H1 (cell line): ENCODE measurements around the gene TMEM151B. TPM values are rescaled to one million over a fixed set of nuclear protein-coding genes. Genes with fewer than 3 reads are reported as not detected.
"Not testable (repeated sequence)": the region's sequence is repeated elsewhere in the genome, so short reads cannot be mapped to it uniquely, and the experiment has no call there.

Experiments used
- CTCF ChIA-PET: fragments of 300-600 bp; sonication (Branson Sonifier 250); formaldehyde crosslinking; loops from one replicate; lab custom pipeline; 2021; ENCODE audit not compliant: partially characterized antibody; lab: Charles Lee
- POLR2A ChIA-PET: fragments of 300-600 bp; sonication (Branson Sonifier 250); formaldehyde crosslinking; loops from one replicate; lab custom pipeline; 2021; ENCODE audit warnings: inconsistent platforms; ENCODE audit not compliant: partially characterized antibody; lab: Charles Lee
- DNase-seq, 2 experiments: peaks; one replicate each; pipeline versions ENCODE4 v3.0.0 to v3.0.0-alpha.2; 2010 to 2022; ENCODE audit warnings: low spot score in 2 of 2, low read depth in 1 of 2, mixed read lengths in 1 of 2
- FAIRE-seq: peaks from 2 replicates; lab custom pipeline; 2011; peaks lifted over from hg19 to GRCh38; lab: Jason Lieb, UNC
- H2AFZ ChIP-seq: 2 replicates; pipeline ENCODE4 v1.8.1; 2012; ENCODE audit warnings: low read length, inconsistent platforms
- H2AK5ac ChIP-seq: 2 replicates; pipeline ENCODE4 v1.6.1; 2013; ENCODE audit warnings: low read depth, low read length
- H2BK120ac ChIP-seq: replicated peaks from 2 replicates; pipeline ENCODE3; 2013; ENCODE audit warnings: low read depth, low read length, inconsistent platforms
- H2BK12ac ChIP-seq: 2 replicates; pipeline ENCODE4 v1.6.1; 2013; ENCODE audit warnings: low read depth, low read length
- H2BK15ac ChIP-seq: 2 replicates; pipeline ENCODE4 v1.6.1; 2013; ENCODE audit warnings: low read length
- H2BK20ac ChIP-seq: 2 replicates; pipeline ENCODE4 v1.6.1; 2013; ENCODE audit warnings: low read length
- H2BK5ac ChIP-seq: 2 replicates; pipeline ENCODE4 v1.6.1; 2013; ENCODE audit warnings: low read depth, low read length
- H3K14ac ChIP-seq: 2 replicates; pipeline ENCODE4 v1.6.1; 2013; ENCODE audit warnings: inconsistent platforms; ENCODE audit not compliant: insufficient read length
- H3K18ac ChIP-seq: 2 replicates; pipeline ENCODE4 v1.6.1; 2013; ENCODE audit warnings: low read length; ENCODE audit errors: extremely low read depth
- H3K23ac ChIP-seq: 2 replicates; pipeline ENCODE4 v1.6.1; 2013; ENCODE audit warnings: inconsistent platforms; ENCODE audit not compliant: insufficient read length
- H3K23me2 ChIP-seq: 2 replicates; pipeline ENCODE4 v1.6.1; 2013; ENCODE audit warnings: low read depth, low read length
- H3K27ac ChIP-seq: 2 replicates; pipeline ENCODE4 v1.6.1; 2011; ENCODE audit warnings: low read depth, low read length, inconsistent platforms
- H3K27me3 ChIP-seq, 4 experiments: replicated peaks in 1 of 4; 1 replicate in 1 of 4; 2 replicates in 3 of 4; pipeline versions ENCODE4 v1.6.1 to v1.8.1; 2011 to 2013; ENCODE audit warnings: low read length in 3 of 4, mild to moderate bottlenecking in 3 of 4, inconsistent platforms in 2 of 4, mixed read lengths in 2 of 4, moderate library complexity in 1 of 4; ENCODE audit not compliant: control insufficient read depth in 3 of 4, insufficient read depth in 3 of 4; ENCODE audit errors: extremely low read depth in 1 of 4
- H3K36me3 ChIP-seq, 4 experiments: 2 replicates each; pipeline versions ENCODE4 v1.6.1 to v1.8.1; 2011 to 2013; ENCODE audit warnings: mild to moderate bottlenecking in 4 of 4, low read length in 3 of 4, moderate library complexity in 2 of 4, control low read depth in 1 of 4, inconsistent platforms in 1 of 4; ENCODE audit not compliant: insufficient read depth in 4 of 4, control insufficient read depth in 2 of 4
- H3K4ac ChIP-seq: replicated peaks from 2 replicates; pipeline ENCODE3; 2013; ENCODE audit warnings: low read length, low read depth, mixed read lengths, inconsistent platforms; ENCODE audit not compliant: insufficient read length
- H3K4me1 ChIP-seq, 4 experiments: replicated peaks in 1 of 4; 1 replicate in 1 of 4; 2 replicates in 3 of 4; pipeline versions ENCODE4 v1.6.1 to v1.8.1; 2011 to 2013; ENCODE audit warnings: low read length in 3 of 4, inconsistent platforms in 2 of 4, mixed read lengths in 1 of 4; ENCODE audit not compliant: insufficient read depth in 4 of 4, control insufficient read depth in 3 of 4
- H3K4me2 ChIP-seq, 2 experiments: 2 replicates each; pipeline versions ENCODE4 v1.6.1 to v1.8.1; 2011 to 2013; ENCODE audit warnings: low read depth in 2 of 2, low read length in 2 of 2, control low read depth in 1 of 2, inconsistent platforms in 1 of 2, mild to moderate bottlenecking in 1 of 2; ENCODE audit not compliant: insufficient read depth in 1 of 2
- H3K4me3 ChIP-seq, 4 experiments: fragments of 200-600, 300-600 bp in 1 of 4; sonication (generic), shearing (Covaris generic), sonication (Bioruptor Twin) in 1 of 4; 2 replicates each; pipeline versions ENCODE4 v1.5.1 to v1.8.1; 2011 to 2016; ENCODE audit warnings: low read length in 4 of 4, low read depth in 3 of 4, control low read depth in 2 of 4, inconsistent platforms in 2 of 4, mild to moderate bottlenecking in 2 of 4, mixed read lengths in 1 of 4, moderate library complexity in 1 of 4; ENCODE audit not compliant: insufficient read depth in 2 of 4; ENCODE audit errors: extremely low read depth in 1 of 4
- H3K56ac ChIP-seq: replicated peaks from 2 replicates; pipeline ENCODE3; 2013; ENCODE audit warnings: low read depth, mild to moderate bottlenecking, mixed read lengths, low read length, inconsistent platforms; ENCODE audit not compliant: insufficient read length
- H3K79me1 ChIP-seq: 2 replicates; pipeline ENCODE4 v1.6.1; 2013; ENCODE audit warnings: low read depth, low read length, control low read depth
- H3K79me2 ChIP-seq, 2 experiments: 2 replicates each; pipeline versions ENCODE4 v1.6.1 to v1.8.1; 2012 to 2013; ENCODE audit warnings: low read length in 2 of 2, mild to moderate bottlenecking in 2 of 2, inconsistent platforms in 1 of 2; ENCODE audit not compliant: insufficient read depth in 2 of 2, control insufficient read depth in 1 of 2
- H3K9ac ChIP-seq, 4 experiments: replicated peaks in 1 of 4; 1 replicate in 1 of 4; 2 replicates in 3 of 4; pipeline versions ENCODE4 v1.6.1 to v1.8.1; 2011 to 2013; ENCODE audit warnings: low read depth in 3 of 4, low read length in 3 of 4, control low read depth in 2 of 4, mild to moderate bottlenecking in 2 of 4, moderate library complexity in 2 of 4, inconsistent platforms in 1 of 4; ENCODE audit errors: extremely low read depth in 1 of 4
- H3K9me3 ChIP-seq, 2 experiments: 2 replicates each; pipeline versions ENCODE4 v1.6.1 to v1.8.1; 2012 to 2013; ENCODE audit warnings: mild to moderate bottlenecking in 2 of 2, moderate library complexity in 2 of 2, control low read depth in 1 of 2, inconsistent platforms in 1 of 2, low read depth in 1 of 2, low read length in 1 of 2, mixed read lengths in 1 of 2; ENCODE audit not compliant: insufficient read depth in 2 of 2
- H4K20me1 ChIP-seq, 2 experiments: replicated peaks in 1 of 2; 2 replicates each; pipeline versions ENCODE3 to v1.8.1; 2011 to 2013; ENCODE audit warnings: inconsistent platforms in 2 of 2, low read length in 2 of 2, mild to moderate bottlenecking in 1 of 2; ENCODE audit not compliant: insufficient read depth in 2 of 2, control insufficient read depth in 1 of 2
- H4K5ac ChIP-seq: 2 replicates; pipeline ENCODE4 v1.6.1; 2013; ENCODE audit warnings: low read length, low read depth, mixed read lengths, inconsistent platforms; ENCODE audit not compliant: insufficient read length
- H4K8ac ChIP-seq: 2 replicates; pipeline ENCODE4 v1.8.0; 2013; ENCODE audit warnings: mild to moderate bottlenecking, moderate library complexity, low read length, inconsistent platforms; ENCODE audit not compliant: insufficient read depth; ENCODE audit errors: extremely low read depth
- H4K91ac ChIP-seq: replicated peaks from 2 replicates; pipeline ENCODE3; 2013; ENCODE audit warnings: low read length, mixed read lengths, inconsistent platforms; ENCODE audit not compliant: insufficient read length
- WGBS, 2 experiments: shearing (Covaris generic) in 1 of 2; methylation state at CpG; one replicate each; pipeline versions ENCODE4 v1.1.6 to v1.1.7; 2013 to 2015; ENCODE audit warnings: low lambda C conversion rate in 2 of 2, mixed read lengths in 2 of 2, inconsistent platforms in 1 of 2, low coverage in 1 of 2, missing lambda C conversion rate in 1 of 2; ENCODE audit not compliant: insufficient replicate concordance in 2 of 2, insufficient coverage in 1 of 2, insufficient read length in 1 of 2; ENCODE audit errors: extremely low coverage in 1 of 2, missing lambda C conversion rate in 1 of 2; 5-methylcytosine and 5-hydroxymethylcytosine counted together
- polyA plus RNA-seq, 7 experiments: library from polyadenylated mRNA; depleted of rRNA in 3 of 7; stranded (reverse) in 5 of 7; unstranded in 2 of 7; fragments of >200 nt in 5 of 7; fragments of 200-250 nt in 2 of 7; gene quantifications; 1 replicate in 5 of 7; 2 replicates in 1 of 7; 4 replicates in 1 of 7; pipeline versions ENCODE4 v1.2.1 to v1.2.3, GENCODE V29; 2011 to 2013; ENCODE audit warnings: missing spikeins in 2 of 7, mixed read lengths in 2 of 7
- total RNA-seq: library from RNA; stranded (reverse); fragmentation: NEBNext Ultra II Directional; extraction: Animal tissue kit (Norgen Biotek cat#: 25700); gene quantifications from 2 replicates; pipeline ENCODE4 v1.2.1, GENCODE V29; 2021

Gene TMEM151B
- total and polyA plus RNA-seq, 2 of the 8 experiments (the other 6 are each of a cell fraction or from before 2014, with no cell fraction given) = 8.0 to 15.5 TPM

DNA sequence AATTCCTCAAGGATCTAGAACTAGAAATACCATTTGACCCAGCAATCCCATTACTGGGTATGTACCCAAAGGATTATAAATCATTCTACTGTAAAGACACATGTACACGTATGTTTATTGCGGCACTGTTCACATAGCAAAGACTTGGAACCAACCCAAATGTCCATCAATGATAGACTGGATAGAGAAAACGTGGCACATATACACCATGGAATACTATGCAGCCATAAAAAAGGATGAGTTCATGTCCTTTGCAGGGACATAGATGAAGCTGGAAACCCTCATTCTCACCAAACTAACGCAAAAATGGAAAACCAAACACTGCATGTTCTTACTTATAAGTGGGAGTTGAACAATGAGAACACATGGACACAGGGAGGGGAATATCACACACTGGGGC is 76.6 kb downstream of the TMEM151B start:
- H3K14ac ChIP-seq, H3K9ac ChIP-seq, POLR2A ChIA-PET, H4K20me1 ChIP-seq, FAIRE-seq, H2BK20ac ChIP-seq, H4K8ac ChIP-seq, H3K79me2 ChIP-seq, H3K9me3 ChIP-seq, H3K36me3 ChIP-seq, H3K4me2 ChIP-seq, H3K27me3 ChIP-seq, H4K91ac ChIP-seq, H2BK5ac ChIP-seq, H4K5ac ChIP-seq, H3K4ac ChIP-seq, H3K18ac ChIP-seq, H3K4me3 ChIP-seq, H2AK5ac ChIP-seq, H3K27ac ChIP-seq, H3K23me2 ChIP-seq, DNase-seq, H3K4me1 ChIP-seq, H2BK120ac ChIP-seq, H3K56ac ChIP-seq, H3K79me1 ChIP-seq, H3K23ac ChIP-seq, H2AFZ ChIP-seq, H2BK15ac ChIP-seq, H2BK12ac ChIP-seq: not testable (repeated sequence)
- 80% methylated on average over 4 of the region's 4 CpGs; no CpG with 5 or more reads in 1 of the 2 experiments for WGBS, 2 experiments
- CTCF ChIA-PET = interaction anchor here (1.0 to 5.8 kb wide), 3 partner anchors 20 to 79 kb away, joined by 3 to 37 read pairs (median 3); no protein-coding TSS in a partner anchor
